Activated gamma-delta T cell treated with Interleukin-2 at 50 U/mL for 16 hours (primary cell): ENCODE results near the gene SNX30.

Experiments used
- DNase-seq: peaks from one replicate; pipeline ENCODE4 v3.0.0-alpha.2; 2020

The SNX30 gene

DNA sequence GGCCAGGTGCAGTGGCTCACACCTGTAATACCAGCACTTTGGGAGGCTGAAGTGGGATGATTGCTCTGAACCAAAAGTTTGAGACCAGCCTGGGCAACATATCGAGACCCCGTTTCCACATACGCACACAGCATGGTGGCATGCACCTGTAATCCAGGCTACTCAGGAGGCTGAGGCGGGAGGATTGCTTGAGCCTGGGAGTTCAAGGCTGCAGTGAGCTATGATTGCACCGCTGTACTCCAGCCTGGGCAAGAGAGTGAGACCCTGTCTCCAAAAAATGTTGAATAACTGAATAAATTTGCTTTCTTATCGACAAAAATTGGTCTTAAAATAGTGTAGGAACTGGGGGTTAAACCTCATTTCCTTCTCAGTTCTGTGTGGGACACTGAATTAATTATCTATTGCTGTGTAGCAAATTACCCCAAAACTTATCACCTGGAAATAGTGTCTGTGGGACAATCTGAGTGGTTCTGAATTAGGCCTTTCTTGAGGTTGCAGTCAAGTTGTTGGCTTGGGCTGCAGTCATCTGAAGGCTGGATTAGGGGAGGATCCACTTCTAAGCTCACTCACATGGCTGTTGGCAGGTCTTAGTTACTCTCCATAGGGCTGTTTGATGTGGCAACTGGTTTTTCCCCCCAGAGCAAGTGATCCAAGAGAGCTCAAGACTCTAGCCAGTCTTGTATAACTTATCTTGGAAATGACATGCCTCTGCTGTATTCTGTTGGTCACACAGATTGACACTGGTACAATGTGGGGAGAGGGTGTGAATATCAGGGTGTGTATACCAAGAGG is 2.0 kb downstream of the SNX30 start:
- DNase-seq, result no peak

GRCh38 chr9:112753725-112754124 is 3.2 kb downstream of the SNX30 start:
- DNase-seq, result no peak

- DNase-seq, result peak; percentile 44
Observed at GRCh38 chr9:112754578-112754977, 4.0 kb downstream of the SNX30 start.

DNA sequence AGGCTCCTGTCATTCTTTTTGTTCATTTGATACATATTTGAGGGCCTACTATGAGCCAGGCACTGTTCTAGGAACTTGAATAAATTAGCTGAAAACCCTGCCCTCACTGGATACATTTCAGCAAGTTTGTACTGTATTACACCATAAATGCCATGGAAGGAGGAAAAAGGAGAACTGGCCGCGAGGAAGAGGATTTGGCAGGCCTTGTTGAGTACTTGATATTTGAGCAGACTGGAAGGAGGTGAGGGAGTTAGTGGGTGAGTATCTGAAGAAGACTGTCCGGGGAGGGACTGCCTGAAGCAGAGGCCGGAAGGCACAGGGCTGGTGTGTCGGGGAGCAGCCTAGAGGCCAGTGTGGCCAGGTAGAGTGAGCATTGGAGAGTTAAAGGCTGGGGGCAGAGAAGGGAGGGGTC is 4.5 kb downstream of the SNX30 start:
- DNase-seq, result no peak

- no peak for DNase-seq
Observed at GRCh38 chr9:112755675-112756074, 5.1 kb downstream of the SNX30 start.

GRCh38 chr9:112757282-112757883 is 6.8 kb downstream of the SNX30 start:
- no peak for DNase-seq

DNA sequence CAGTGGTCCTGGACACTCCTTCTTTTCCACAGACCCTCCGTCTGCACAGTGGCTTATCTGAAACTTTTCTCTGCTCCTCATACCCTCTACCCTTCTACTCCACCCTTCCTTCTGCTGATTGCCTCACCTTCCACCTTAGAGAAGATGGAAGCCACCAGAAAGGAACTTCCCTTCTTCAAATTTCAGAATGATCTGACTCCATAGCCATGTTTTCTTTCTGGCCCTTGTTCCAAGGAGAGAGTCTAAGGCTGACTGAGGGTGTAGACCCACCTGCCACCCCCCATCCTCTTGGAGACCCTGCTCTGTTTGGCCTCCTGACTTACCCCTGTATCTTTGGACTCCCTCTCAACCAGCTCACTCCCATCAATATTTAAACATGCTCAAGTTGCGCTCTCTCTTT is 7.4 kb downstream of the SNX30 start:
- DNase-seq, result no peak

DNA sequence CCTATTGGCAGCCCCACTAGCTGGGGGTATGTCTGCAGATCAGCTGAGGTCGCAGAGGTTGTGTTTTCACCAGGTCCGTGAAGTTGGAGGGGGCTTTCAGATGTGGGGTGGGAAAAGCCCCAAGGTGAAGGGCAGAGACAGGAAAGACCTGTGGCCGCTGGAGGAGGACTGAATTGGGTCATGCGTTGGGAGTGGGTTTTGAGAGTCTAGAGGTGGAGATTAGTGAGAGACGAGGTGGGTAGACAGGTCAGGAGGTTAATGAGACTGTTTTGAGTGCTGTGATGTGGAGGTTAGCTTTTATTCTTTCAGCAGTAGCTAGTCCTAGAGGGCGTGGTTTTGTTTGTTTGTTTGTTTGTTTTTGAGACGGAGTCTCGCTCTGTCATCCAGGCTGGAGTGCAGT is 10.3 kb downstream of the SNX30 start:
- DNase-seq, result no peak

GRCh38 chr9:112761912-112762655 is 11.5 kb downstream of the SNX30 start:
- no peak for DNase-seq

- DNase-seq, result no peak
Observed at GRCh38 chr9:112762726-112763518, 12.4 kb downstream of the SNX30 start.

GRCh38 chr9:112764344-112764743 is 13.8 kb downstream of the SNX30 start:
- no peak for DNase-seq

- no peak for DNase-seq
Observed at GRCh38 chr9:112764837-112765236, 14.3 kb downstream of the SNX30 start.

DNA sequence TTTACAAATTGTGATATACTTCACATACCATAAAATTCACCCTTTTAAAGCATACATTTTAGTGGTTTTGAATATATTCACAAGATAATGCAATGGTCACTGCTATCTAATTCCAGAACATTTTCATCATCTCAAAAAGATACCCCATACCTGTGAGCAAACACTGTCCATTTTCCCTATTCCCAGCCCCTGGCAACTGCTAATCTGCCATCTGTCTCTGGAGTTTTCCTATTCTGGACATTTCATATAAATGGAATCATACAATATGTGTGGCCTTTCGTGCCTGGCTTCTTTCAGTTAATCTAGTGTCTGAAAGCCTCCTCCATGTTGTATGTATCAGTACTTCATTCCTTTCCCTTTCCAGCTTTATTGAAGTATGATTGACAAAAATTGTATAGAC is 14.7 kb downstream of the SNX30 start:
- DNase-seq, result no peak

GRCh38 chr9:112771359-112772214 is 21.0 kb downstream of the SNX30 start:
- no peak for DNase-seq

DNA sequence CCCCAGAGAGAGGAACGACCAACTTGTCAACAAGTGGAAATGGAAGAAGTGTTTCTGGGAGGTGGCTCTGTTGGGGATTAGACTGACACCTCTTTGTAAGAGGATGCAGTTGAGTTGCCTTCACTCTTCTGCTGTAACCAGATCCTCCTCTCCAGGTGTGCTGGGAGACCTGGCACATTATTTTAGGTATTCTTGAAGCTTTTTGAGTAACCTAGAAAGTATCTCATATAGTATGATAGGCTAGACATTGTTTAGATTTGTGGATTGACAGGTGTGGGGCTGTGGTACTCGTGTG is 21.6 kb downstream of the SNX30 start:
- no peak for DNase-seq

- DNase-seq, result no peak
Observed at GRCh38 chr9:112772551-112772950, 22.0 kb downstream of the SNX30 start.

- no peak for DNase-seq
Observed at GRCh38 chr9:112774006-112774996, 23.7 kb downstream of the SNX30 start.

GRCh38 chr9:112777914-112778313 is 27.4 kb downstream of the SNX30 start:
- no peak for DNase-seq

DNA sequence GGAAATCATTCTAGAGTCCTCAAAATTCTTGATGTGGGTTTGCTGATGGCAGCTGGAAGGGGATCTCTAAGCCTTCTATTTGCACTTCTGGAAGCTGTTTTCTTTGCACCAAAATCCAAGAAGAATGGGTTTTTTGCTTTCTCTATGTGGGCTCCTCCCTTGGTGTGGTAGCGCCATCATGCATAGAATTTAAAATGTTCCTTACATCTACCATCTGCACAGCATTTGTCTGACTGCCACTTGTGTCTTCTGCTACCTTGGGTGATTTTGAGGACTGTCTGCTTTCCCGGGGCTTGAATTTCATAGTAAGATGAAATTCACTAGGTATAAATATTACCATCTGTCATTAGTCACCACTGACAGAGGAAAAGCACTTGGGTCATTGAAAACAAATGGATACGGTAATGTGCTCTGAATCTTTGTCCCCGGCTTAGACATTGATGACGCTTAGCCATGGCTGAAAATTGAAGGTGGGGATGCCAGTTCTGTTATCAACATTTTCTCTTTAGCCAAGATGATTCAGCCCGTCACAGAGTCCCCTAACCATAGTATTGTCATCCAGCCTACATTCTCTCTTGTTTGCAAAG is 30.0 kb downstream of the SNX30 start:
- no peak for DNase-seq

DNA sequence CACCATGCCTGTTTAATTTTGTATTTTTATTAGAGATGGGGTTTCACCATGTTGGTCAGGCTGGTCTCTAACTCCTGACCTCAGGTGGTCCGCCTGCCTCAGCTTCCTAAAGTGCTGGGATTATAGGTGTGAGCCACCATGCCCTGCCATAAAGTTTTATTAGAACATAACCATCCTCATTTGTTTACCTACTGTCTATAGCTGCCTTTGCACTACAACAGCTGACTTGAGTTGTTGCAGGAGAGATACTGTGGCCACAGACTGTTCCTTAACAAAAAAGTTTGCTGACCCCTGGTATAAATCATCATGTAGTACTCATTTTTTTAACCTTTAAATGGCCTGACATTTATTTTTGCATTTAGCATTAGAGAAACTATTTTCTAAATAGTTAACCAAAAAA is 31.7 kb downstream of the SNX30 start:
- DNase-seq, result no peak

GRCh38 chr9:112783551-112783954 is 33.0 kb downstream of the SNX30 start:
- DNase-seq, result no peak
